ENCODE measurements around the gene EIF4G1.

Gene EIF4G1

GRCh38 chr3:184353546-184353941, 39.1 kb downstream of the EIF4G1 start:
- no peak for DNase-seq

GRCh38 chr3:184354121-184354728, 39.8 kb downstream of the EIF4G1 start:
- no peak for DNase-seq

GRCh38 chr3:184354754-184355153, 40.3 kb downstream of the EIF4G1 start:
- no peak for DNase-seq

GRCh38 chr3:184355261-184356040, 41.0 kb downstream of the EIF4G1 start:
- DNase-seq: no peak

- no peak for DNase-seq
These were observed 43.1 kb downstream of the EIF4G1 start for GRCh38 chr3:184357248-184358123.

GRCh38 chr3:184358124-184358767, 43.8 kb downstream of the EIF4G1 start:
- DNase-seq: no peak

- no peak for DNase-seq
These were observed 44.5 kb downstream of the EIF4G1 start for GRCh38 chr3:184358921-184359350.

GRCh38 chr3:184359610-184360009, 45.2 kb downstream of the EIF4G1 start:
- DNase-seq: no peak

- no peak for DNase-seq
These were observed 45.9 kb downstream of the EIF4G1 start for GRCh38 chr3:184360070-184360928.

- no peak for DNase-seq
These were observed 46.6 kb downstream of the EIF4G1 start for GRCh38 chr3:184360929-184361531.

GRCh38 chr3:184361532-184361931, 47.1 kb downstream of the EIF4G1 start, which contains the start of the genes CLCN2 and POLR2H:
TSS of gene CLCN2 (minus strand) at chr3:184361605. CDS start at chr3:184361479, 126 bp downstream.
TSS of gene POLR2H (plus strand) at chr3:184361710. CDS start at chr3:184363493, 1,783 bp downstream.
- DNase-seq: no peak

- peak; percentile 79 for DNase-seq
These were observed 47.7 kb downstream of the EIF4G1 start for GRCh38 chr3:184361932-184362667.

- DNase-seq: peak; percentile 88
These were observed 48.5 kb downstream of the EIF4G1 start for GRCh38 chr3:184362668-184363546.

- DNase-seq: no peak
These were observed 52.3 kb downstream of the EIF4G1 start for GRCh38 chr3:184366619-184367289.

GRCh38 chr3:184368116-184368515, 53.7 kb downstream of the EIF4G1 start:
- DNase-seq: no peak

GRCh38 chr3:184368586-184369183, 54.3 kb downstream of the EIF4G1 start:
- DNase-seq: no peak

GRCh38 chr3:184371570-184372018, 57.2 kb downstream of the EIF4G1 start:
- peak; percentile 83 for DNase-seq

- DNase-seq: no peak
These were observed 58.0 kb downstream of the EIF4G1 start for GRCh38 chr3:184372296-184372821.

Data from NCI-H2029 treated with DMSO at 0.1 percent for 48 hours (cell line).